Liver (tissue), 9 donors: Measurements from ENCODE around the gene CAPS. TPM values are rescaled to one million over a fixed set of nuclear protein-coding genes. Genes with fewer than 3 reads are reported as not detected.

ENCODE experiments used
- DNase-seq: peaks from one replicate; pipeline ENCODE4 v3.0.0-alpha.2; 2017; ENCODE audit warnings: low spot score
- H3K27ac ChIP-seq, 2 donors: one replicate each; pipeline ENCODE4 v1.7.0; 2013; ENCODE audit warnings: inconsistent platforms in 2 of 2, low read length in 2 of 2, control low read depth in 1 of 2, low read depth in 1 of 2, mild to moderate bottlenecking in 1 of 2
- H3K27me3 ChIP-seq, 4 donors: one replicate each; pipeline versions ENCODE4 v1.6.1 to v1.7.0; 2013; ENCODE audit warnings: low read length in 3 of 4, inconsistent platforms in 1 of 4, mild to moderate bottlenecking in 1 of 4, moderate library complexity in 1 of 4; ENCODE audit not compliant: control insufficient read depth in 4 of 4, insufficient read depth in 4 of 4
- H3K36me3 ChIP-seq, 4 donors: one replicate each; pipeline versions ENCODE4 v1.6.1 to v1.7.0; 2013; ENCODE audit warnings: low read length in 3 of 4, mild to moderate bottlenecking in 3 of 4, low read depth in 1 of 4, moderate library complexity in 1 of 4; ENCODE audit not compliant: control insufficient read depth in 4 of 4, insufficient read depth in 3 of 4
- H3K4me1 ChIP-seq, 4 donors: one replicate each; pipeline versions ENCODE4 v1.6.1 to v1.7.0; 2013; ENCODE audit warnings: low read length in 3 of 4, mild to moderate bottlenecking in 3 of 4, moderate library complexity in 1 of 4; ENCODE audit not compliant: control insufficient read depth in 4 of 4, insufficient read depth in 4 of 4
- H3K4me3 ChIP-seq, 3 donors: one replicate each; pipeline versions ENCODE4 v1.6.1 to v1.7.0; 2013; ENCODE audit warnings: low read length in 3 of 3, control low read depth in 1 of 3, low read depth in 1 of 3, mild to moderate bottlenecking in 1 of 3
- H3K9ac ChIP-seq, 2 donors: one replicate each; pipeline ENCODE4 v1.7.0; 2013; ENCODE audit warnings: low read length in 2 of 2, mild to moderate bottlenecking in 2 of 2, moderate library complexity in 2 of 2, control low read depth in 1 of 2, low read depth in 1 of 2
- H3K9me3 ChIP-seq, 4 donors: one replicate each; pipeline versions ENCODE4 v1.6.1 to v1.7.0; 2013; ENCODE audit warnings: low read length in 3 of 4; ENCODE audit not compliant: control insufficient read depth in 4 of 4
- ATF3 ChIP-seq: IDR thresholded peaks from 2 replicates; pipeline ENCODE4 v1.6.1; 2016; ENCODE audit warnings: antibody characterized with exemption
- EGR1 ChIP-seq, 2 donors: IDR thresholded peaks; 2 replicates each; pipeline ENCODE4 v1.6.1; 2016 to 2018; ENCODE audit warnings: antibody characterized with exemption in 2 of 2, low read depth in 2 of 2
- FOXA1 ChIP-seq: IDR thresholded peaks from 2 replicates; pipeline ENCODE4 v1.6.1; 2016; ENCODE audit warnings: antibody characterized with exemption
- GABPA ChIP-seq, 2 donors: IDR thresholded peaks in 1 of 2; conservative IDR thresholded peaks in 1 of 2; 2 replicates each; pipeline ENCODE4 v1.6.1; 2016; ENCODE audit warnings: antibody characterized with exemption in 2 of 2, mild to moderate bottlenecking in 1 of 2, moderate library complexity in 1 of 2
- HNF4A ChIP-seq, 2 donors: conservative IDR thresholded peaks; 2 replicates each; pipeline ENCODE4 v1.6.1; 2016; ENCODE audit warnings: antibody characterized with exemption in 2 of 2, mild to moderate bottlenecking in 2 of 2
- HNF4G ChIP-seq: IDR thresholded peaks from 2 replicates; pipeline ENCODE4 v1.6.1; 2016; ENCODE audit warnings: antibody characterized with exemption
- JUND ChIP-seq, 2 donors: IDR thresholded peaks; 2 replicates each; pipeline ENCODE4 v1.6.1; 2016; ENCODE audit warnings: antibody characterized with exemption in 2 of 2
- REST ChIP-seq: IDR thresholded peaks from 2 replicates; pipeline ENCODE4 v1.6.1; 2016; ENCODE audit warnings: antibody characterized with exemption, mild to moderate bottlenecking
- TAF1 ChIP-seq: conservative IDR thresholded peaks from 2 replicates; pipeline ENCODE4 v1.6.1; 2016; ENCODE audit warnings: antibody characterized with exemption, mild to moderate bottlenecking
- YY1 ChIP-seq: IDR thresholded peaks from 2 replicates; pipeline ENCODE4 v1.6.1; 2016; ENCODE audit warnings: antibody characterized with exemption, mild to moderate bottlenecking
- ZBTB33 ChIP-seq: IDR thresholded peaks from 2 replicates; pipeline ENCODE4 v1.6.1; 2016; ENCODE audit warnings: antibody characterized with exemption
- WGBS: extraction: QIAGEN DNeasy Blood & Tissue Kit; methylation state at CpG from one replicate; pipeline ENCODE4 v1.1.7; 2013; 5-methylcytosine and 5-hydroxymethylcytosine counted together
- polyA plus RNA-seq, 2 donors: library from polyadenylated mRNA; stranded (reverse) in 1 of 2; unstranded in 1 of 2; fragments of 200-250 nt in 1 of 2; fragments of >200 nt in 1 of 2; fragmentation: Nextera tagmentation in 1 of 2; extraction: Ambion mirVana in 1 of 2; gene quantifications; one replicate each; pipeline versions ENCODE4 v1.2.1 to v1.2.3, GENCODE V29; 2013 to 2015
- total RNA-seq, 2 donors: library from RNA; depleted of rRNA; stranded (reverse); fragments of >200 nt; gene quantifications; one replicate each; pipeline ENCODE4 v1.2.3, GENCODE V29; 2014
- donor health status: healthy.
- donor health status: healthy.
- donor health status: healthy.
- donor health status: healthy.
- donor health status: healthy.

Gene CAPS
- total and polyA plus RNA-seq, 4 donors: 2.1 to 11.4 (median 3.5) TPM

GRCh38 chr19:5899728-5900526 is 14.1 kb upstream of the CAPS start:
- Histone ChIP-seq H3K27ac (no peak overlapping the region), H3K9ac (no peak overlapping the region), H3K9me3 (no peaks in the 10 kb centered on the region), H3K4me3 (no peak overlapping the region), H3K4me1 (peaks cover 0 to 18% (median 12%) of the 10 kb centered on the region in 4 donors), H3K36me3 (peaks cover 8 to 21% (median 9%) of the 10 kb centered on the region in 4 donors), H3K27me3 (no peaks in the 10 kb centered on the region)
- WGBS: 95% methylated on average over 13 of the region's 13 CpGs
- TF ChIP-seq ZBTB33 (no peak), EGR1 (IDR thresholded peaks at IDR 0.05; ENCODE audit: low read depth in 2 of 2) (no peak)
- no peak for DNase-seq

- H3K4me3 ChIP-seq: no peak overlapping the region
- peaks cover 0 to 11% (median 4%) of the 10 kb centered on the region in 4 donors for H3K36me3 ChIP-seq
- no peak for TF ChIP-seq YY1
- no peak for TF ChIP-seq TAF1
- TF ChIP-seq ATF3: no peak
- no peak for TF ChIP-seq REST
- no peak for TF ChIP-seq JUND (IDR thresholded peaks at IDR 0.05)
- TF ChIP-seq FOXA1: no peak
- no peak for TF ChIP-seq HNF4A (conservative IDR thresholded peaks at IDR 0.05)
- H3K9ac ChIP-seq: no peak overlapping the region
- WGBS: 94% methylated on average over 8 of the region's 8 CpGs
- no peak for DNase-seq
- peaks cover 3 to 25% (median 21%) of the 10 kb centered on the region in 4 donors for H3K4me1 ChIP-seq
- no peak overlapping the region for H3K27ac ChIP-seq
- H3K27me3 ChIP-seq: no peaks in the 10 kb centered on the region
- H3K9me3 ChIP-seq: no peaks in the 10 kb centered on the region
These were observed 13.1 kb upstream of the CAPS start for GRCh38 chr19:5900976-5901375.

GRCh38 chr19:5903056-5903623 is 10.9 kb upstream of the CAPS start:
- TF ChIP-seq EGR1 (IDR thresholded peaks at IDR 0.05; ENCODE audit: low read depth in 2 of 2) (no peak), ZBTB33 (peak; percentile 28), GABPA (IDR thresholded peaks at IDR 0.05 in 1 of 2, conservative IDR thresholded peaks at IDR 0.05 in 1 of 2) (no peak), HNF4G (no peak), HNF4A (conservative IDR thresholded peaks at IDR 0.05) (no peak)
- H3K27me3 ChIP-seq: no peaks in the 10 kb centered on the region
- peaks cover 0 to 3% (median 2%) of the 10 kb centered on the region in 4 donors for H3K36me3 ChIP-seq
- no peaks in the 10 kb centered on the region for H3K9me3 ChIP-seq
- H3K4me3 ChIP-seq: peak overlapping the region; percentile 79 to 91 (median 80)
- DNase-seq: no peak
- peak overlapping the region; percentile 68 to 95 for H3K9ac ChIP-seq
- WGBS: under 1% methylated on average over 27 of the region's 27 CpGs
- peaks cover 3 to 30% (median 23%) of the 10 kb centered on the region in 4 donors for H3K4me1 ChIP-seq
- peak overlapping the region; percentile 96 for H3K27ac ChIP-seq
